Smooth muscle cell (in vitro differentiated cells): ENCODE results near the gene SLC9A9. TPM values are rescaled to one million over a fixed set of nuclear protein-coding genes. Genes with fewer than 3 reads are reported as not detected.

Experiments used
- DNase-seq: peaks from one replicate; lab custom pipeline; 2025; ENCODE audit not compliant: unreplicated experiment; lab: John Stamatoyannopoulos, UW
- H2AFZ ChIP-seq: fragments of 200-600 bp; sonication (generic); 2 replicates; pipeline ENCODE4 v1.6.0; 2016; ENCODE audit warnings: antibody characterized with exemption, low read depth, mild to moderate bottlenecking
- H3F3A ChIP-seq: fragments of 200-600 bp; sonication (generic); 2 replicates; pipeline ENCODE4 v1.6.0; 2017; ENCODE audit warnings: antibody characterized with exemption, low read depth
- H3K27ac ChIP-seq: fragments of 200-600 bp; sonication (generic); 2 replicates; pipeline ENCODE4 v1.5.1; 2016; ENCODE audit warnings: low read depth, mild to moderate bottlenecking
- H3K27me3 ChIP-seq: fragments of 200-600 bp; sonication (generic); 2 replicates; pipeline ENCODE4 v1.6.1; 2016; ENCODE audit warnings: low read depth, mild to moderate bottlenecking
- H3K36me3 ChIP-seq: fragments of 200-600 bp; sonication (generic); 2 replicates; pipeline ENCODE4 v1.5.1; 2016; ENCODE audit warnings: low read depth
- H3K4me1 ChIP-seq: fragments of 200-600 bp; sonication (generic); 2 replicates; pipeline ENCODE4 v1.5.1; 2016; ENCODE audit warnings: low read depth
- H3K4me2 ChIP-seq: fragments of 200-600 bp; sonication (generic); 2 replicates; pipeline ENCODE4 v1.6.0; 2016; ENCODE audit warnings: mild to moderate bottlenecking
- H3K4me3 ChIP-seq: fragments of 200-600 bp; sonication (generic); 2 replicates; pipeline ENCODE4 v1.5.1; 2016; ENCODE audit warnings: mild to moderate bottlenecking
- H3K79me2 ChIP-seq: fragments of 200-600 bp; sonication (generic); 2 replicates; pipeline ENCODE4 v1.6.0; 2016; ENCODE audit warnings: low read depth, mild to moderate bottlenecking
- H3K9ac ChIP-seq: fragments of 200-600 bp; sonication (generic); 2 replicates; pipeline ENCODE4 v1.6.0; 2016; ENCODE audit warnings: low read depth
- H3K9me3 ChIP-seq: fragments of 200-600 bp; sonication (generic); replicated peaks from 2 replicates; pipeline ENCODE4 v1.5.1; 2016; ENCODE audit warnings: low read depth
- H4K20me1 ChIP-seq: fragments of 200-600 bp; sonication (generic); 2 replicates; pipeline ENCODE4 v1.6.0; 2016; ENCODE audit warnings: low read depth
- WGBS: methylation state at CpG from one replicate; pipeline ENCODE4 v1.1.7; 2016; ENCODE audit warnings: low lambda C conversion rate; 5-methylcytosine and 5-hydroxymethylcytosine counted together
- polyA plus RNA-seq: library from polyadenylated mRNA; unstranded; fragments of >200 nt; fragmentation: Nextera tagmentation; extraction: Ambion mirVana; gene quantifications from 2 replicates; pipeline ENCODE4 v1.2.1, GENCODE V29; 2016
- total RNA-seq: library from RNA; depleted of rRNA; stranded (reverse); fragments of >200 nt; gene quantifications from 2 replicates; pipeline ENCODE4 v1.2.3, GENCODE V29; 2014
- TF ChIP-seq, protein P1 (sequence below): fragments of 200-600 bp; sonication (generic); IDR thresholded peaks from 2 replicates; pipeline ENCODE4 v1.5.1; 2017; ENCODE audit warnings: borderline replicate concordance, mild to moderate bottlenecking, antibody characterized with exemption; ENCODE audit not compliant: insufficient read depth, poor library complexity, severe bottlenecking

The SLC9A9 gene
- total and polyA plus RNA-seq, 2 experiments from 2014 or later: 4.0 to 8.9 TPM

DNA sequence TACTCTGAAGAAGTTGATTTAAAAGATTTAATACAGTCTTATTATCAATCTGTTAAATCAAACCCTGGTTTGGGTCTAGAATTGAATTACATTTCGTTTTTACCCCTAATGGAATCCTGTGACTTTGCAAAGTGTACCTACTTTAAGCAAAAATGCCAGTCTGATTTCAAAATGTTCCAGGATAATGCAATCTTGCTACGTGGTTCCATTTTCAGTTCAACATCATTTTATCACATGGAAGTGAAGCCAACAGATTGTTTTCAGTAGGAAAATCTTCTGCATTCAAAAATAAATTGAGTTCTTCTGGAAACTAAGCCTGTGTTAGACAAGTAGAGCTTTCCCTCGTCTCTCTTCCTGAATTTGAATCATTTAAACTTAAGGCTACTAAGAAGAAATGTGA, 372.3 kb downstream of the SLC9A9 start:
- TF ChIP-seq, protein P1, sequence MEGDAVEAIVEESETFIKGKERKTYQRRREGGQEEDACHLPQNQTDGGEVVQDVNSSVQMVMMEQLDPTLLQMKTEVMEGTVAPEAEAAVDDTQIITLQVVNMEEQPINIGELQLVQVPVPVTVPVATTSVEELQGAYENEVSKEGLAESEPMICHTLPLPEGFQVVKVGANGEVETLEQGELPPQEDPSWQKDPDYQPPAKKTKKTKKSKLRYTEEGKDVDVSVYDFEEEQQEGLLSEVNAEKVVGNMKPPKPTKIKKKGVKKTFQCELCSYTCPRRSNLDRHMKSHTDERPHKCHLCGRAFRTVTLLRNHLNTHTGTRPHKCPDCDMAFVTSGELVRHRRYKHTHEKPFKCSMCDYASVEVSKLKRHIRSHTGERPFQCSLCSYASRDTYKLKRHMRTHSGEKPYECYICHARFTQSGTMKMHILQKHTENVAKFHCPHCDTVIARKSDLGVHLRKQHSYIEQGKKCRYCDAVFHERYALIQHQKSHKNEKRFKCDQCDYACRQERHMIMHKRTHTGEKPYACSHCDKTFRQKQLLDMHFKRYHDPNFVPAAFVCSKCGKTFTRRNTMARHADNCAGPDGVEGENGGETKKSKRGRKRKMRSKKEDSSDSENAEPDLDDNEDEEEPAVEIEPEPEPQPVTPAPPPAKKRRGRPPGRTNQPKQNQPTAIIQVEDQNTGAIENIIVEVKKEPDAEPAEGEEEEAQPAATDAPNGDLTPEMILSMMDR: no peak
- Histone ChIP-seq H3K9ac (no peak overlapping the region), H2AFZ (no peak overlapping the region), H3K9me3 (no peaks in the 10 kb centered on the region), H3K4me1 (no peaks in the 10 kb centered on the region), H3K27ac (no peak overlapping the region), H3K36me3 (no peaks in the 10 kb centered on the region), H3K4me3 (no peak overlapping the region), H4K20me1 (no peaks in the 10 kb centered on the region), H3K27me3 (no peaks in the 10 kb centered on the region), H3F3A (no peaks in the 10 kb centered on the region), H3K4me2 (no peak overlapping the region), H3K79me2 (no peaks in the 10 kb centered on the region)
- 73% methylated on average over 3 of the region's 3 CpGs for WGBS
- DNase-seq: no peak

DNA sequence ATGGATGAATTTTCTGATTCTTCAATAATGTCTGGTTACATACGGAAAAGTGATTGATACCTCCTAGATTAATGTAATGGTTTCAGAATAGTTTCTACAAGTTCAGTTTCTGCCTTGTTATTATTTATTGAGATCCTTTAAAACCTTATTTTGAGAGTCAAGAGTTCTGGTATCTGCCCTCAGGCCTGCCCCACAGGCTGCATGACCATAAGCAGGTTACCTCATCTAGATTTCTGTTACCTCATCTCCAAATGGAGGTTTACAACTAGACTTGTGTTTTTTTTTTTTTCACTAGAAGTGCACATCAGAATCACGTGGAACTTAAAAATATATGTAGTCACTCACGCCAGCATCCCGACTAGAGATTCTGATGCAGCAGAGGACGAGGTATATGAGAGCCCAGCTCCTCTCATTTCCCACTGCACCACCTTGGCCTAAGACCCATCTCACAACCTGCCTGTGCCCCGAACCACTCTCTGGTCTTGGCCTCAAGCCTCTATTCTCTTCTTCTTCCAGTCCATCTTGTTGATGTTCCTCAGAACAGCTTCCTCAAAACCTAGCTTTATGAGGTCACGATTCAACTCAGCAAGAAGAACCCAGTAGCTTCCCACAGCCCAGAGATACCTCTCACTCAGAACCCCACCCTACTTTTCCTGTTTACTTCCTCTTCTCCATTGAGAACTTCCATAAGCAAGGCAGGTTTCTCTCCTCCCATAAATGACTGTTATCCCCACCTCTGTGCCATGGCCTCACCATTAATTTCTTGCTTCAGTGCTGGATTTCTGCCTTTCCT, 375.3 kb downstream of the SLC9A9 start:
- Histone ChIP-seq H3K79me2 (no peaks in the 10 kb centered on the region), H3K27ac (no peak overlapping the region), H3K36me3 (no peaks in the 10 kb centered on the region), H3K9ac (no peak overlapping the region), H4K20me1 (no peaks in the 10 kb centered on the region), H3K4me2 (no peak overlapping the region), H3K27me3 (no peaks in the 10 kb centered on the region), H3K4me3 (no peak overlapping the region), H3K4me1 (no peaks in the 10 kb centered on the region), H3F3A (no peaks in the 10 kb centered on the region), H2AFZ (no peak overlapping the region), H3K9me3 (no peaks in the 10 kb centered on the region)
- TF ChIP-seq, protein P1: no peak
- WGBS: 95% methylated on average over 7 of the region's 7 CpGs
- no peak for DNase-seq

DNA sequence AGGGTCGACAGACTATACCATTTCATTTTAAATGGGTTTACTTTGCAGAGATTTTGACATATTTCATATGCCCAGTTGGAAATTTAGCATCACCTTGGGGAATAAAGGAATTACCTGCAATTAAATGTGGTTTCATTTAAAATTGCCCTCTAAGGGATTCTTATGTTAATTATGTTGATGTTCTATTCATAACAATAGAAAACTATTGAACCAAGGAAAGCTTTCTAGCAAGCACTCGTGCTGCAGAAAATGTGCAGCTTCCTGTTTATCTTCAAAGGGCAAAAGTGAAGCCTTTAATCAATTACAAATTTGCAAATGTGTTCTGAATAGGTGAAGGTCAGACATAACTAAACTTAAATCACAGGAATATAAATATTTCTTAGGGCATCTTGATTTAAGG, 376.6 kb downstream of the SLC9A9 start:
- no peaks in the 10 kb centered on the region for H3K27me3 ChIP-seq
- no peak overlapping the region for H3K4me2 ChIP-seq
- no peak overlapping the region for H2AFZ ChIP-seq
- H3K36me3 ChIP-seq: no peaks in the 10 kb centered on the region
- H3K4me1 ChIP-seq: no peaks in the 10 kb centered on the region
- no peak overlapping the region for H3K4me3 ChIP-seq
- H3K9me3 ChIP-seq: no peaks in the 10 kb centered on the region
- H3F3A ChIP-seq: no peaks in the 10 kb centered on the region
- no peak overlapping the region for H3K27ac ChIP-seq
- no peak for DNase-seq
- WGBS: 55% methylated on average over 2 of the region's 2 CpGs
- no peaks in the 10 kb centered on the region for H3K79me2 ChIP-seq
- TF ChIP-seq, protein P1: no peak
- H3K9ac ChIP-seq: no peak overlapping the region
- no peaks in the 10 kb centered on the region for H4K20me1 ChIP-seq

DNA sequence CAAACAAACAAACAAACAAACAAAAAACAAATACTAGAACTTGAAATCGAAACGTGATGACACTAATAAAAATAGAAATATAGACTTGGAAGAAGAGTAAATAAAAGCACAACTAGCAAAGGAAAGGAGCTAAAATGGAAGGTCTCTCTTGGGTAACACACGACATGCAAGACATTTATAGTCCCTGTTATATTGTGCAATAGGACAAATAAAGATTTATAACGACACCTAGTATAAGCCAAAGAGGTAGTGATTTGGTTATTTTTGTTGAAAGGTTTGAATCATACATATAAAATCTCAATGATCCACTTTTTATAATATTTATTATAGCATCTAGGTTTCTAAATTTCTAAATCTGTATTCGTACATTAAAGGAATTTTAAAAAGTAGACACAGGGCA, 379.1 kb downstream of the SLC9A9 start:
- Histone ChIP-seq H3K4me1 (no peaks in the 10 kb centered on the region), H3K9ac (no peak overlapping the region), H3F3A (no peaks in the 10 kb centered on the region), H3K9me3 (no peaks in the 10 kb centered on the region), H3K27ac (no peak overlapping the region), H4K20me1 (no peaks in the 10 kb centered on the region), H2AFZ (no peak overlapping the region), H3K4me2 (no peak overlapping the region), H3K36me3 (no peaks in the 10 kb centered on the region), H3K27me3 (no peaks in the 10 kb centered on the region), H3K79me2 (no peaks in the 10 kb centered on the region), H3K4me3 (no peak overlapping the region)
- TF ChIP-seq, protein P1: no peak
- 72% methylated on average over 5 of the region's 5 CpGs for WGBS
- DNase-seq: no peak
